ENCODE measurements around the gene BCAS3. TPM values are rescaled to one million over a fixed set of nuclear protein-coding genes. Genes with fewer than 3 reads are reported as not detected.
"Not testable (repeated sequence)": the region's sequence is repeated elsewhere in the genome, so short reads cannot be mapped to it uniquely, and the experiment has no call there.

Gene BCAS3
- total RNA-seq, 1 donor from 2014 or later, result 20.8 TPM

DNA sequence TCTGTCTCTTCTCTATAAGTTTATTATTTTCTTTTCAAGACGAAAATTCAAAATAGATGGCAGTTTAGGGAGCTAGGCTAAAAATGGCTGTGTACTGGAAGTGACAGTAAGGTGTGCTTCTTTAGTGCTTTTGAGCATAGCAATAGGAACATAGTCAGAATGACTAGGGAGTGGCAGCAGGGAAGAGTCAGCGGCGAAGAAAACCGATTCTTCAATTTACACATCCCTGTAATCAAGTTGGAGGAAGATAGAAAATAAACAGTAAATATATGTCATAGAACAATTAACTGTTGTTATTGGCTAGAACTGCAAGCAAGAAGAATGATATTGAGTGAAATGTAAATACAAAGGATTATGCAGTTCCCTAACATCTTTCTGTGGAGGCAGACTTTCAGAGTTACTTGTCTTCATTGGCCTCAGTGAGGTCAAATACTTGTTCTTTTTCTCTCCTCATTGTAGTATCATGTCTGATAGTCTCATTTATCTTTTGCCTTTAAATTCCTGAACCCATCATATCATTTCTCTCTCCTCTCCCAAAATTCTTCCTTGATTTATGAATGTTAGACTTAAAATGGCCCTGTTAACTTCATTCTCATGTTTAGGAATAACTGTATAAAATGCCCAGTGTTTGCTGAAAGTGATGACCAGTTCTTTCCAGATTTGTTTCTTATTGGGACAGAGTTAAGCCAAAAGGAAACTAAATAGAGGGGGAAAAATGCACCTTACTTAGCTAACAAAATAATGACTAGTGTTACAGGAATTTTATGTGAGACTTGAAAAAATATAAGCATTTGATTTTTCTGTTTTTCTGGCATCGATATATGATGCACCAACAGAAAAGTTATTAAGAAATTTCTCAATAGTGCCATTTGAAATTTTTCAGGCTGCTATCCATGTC, 211.4 kb downstream of the BCAS3 start:
- no peak for ATAC-seq

DNA sequence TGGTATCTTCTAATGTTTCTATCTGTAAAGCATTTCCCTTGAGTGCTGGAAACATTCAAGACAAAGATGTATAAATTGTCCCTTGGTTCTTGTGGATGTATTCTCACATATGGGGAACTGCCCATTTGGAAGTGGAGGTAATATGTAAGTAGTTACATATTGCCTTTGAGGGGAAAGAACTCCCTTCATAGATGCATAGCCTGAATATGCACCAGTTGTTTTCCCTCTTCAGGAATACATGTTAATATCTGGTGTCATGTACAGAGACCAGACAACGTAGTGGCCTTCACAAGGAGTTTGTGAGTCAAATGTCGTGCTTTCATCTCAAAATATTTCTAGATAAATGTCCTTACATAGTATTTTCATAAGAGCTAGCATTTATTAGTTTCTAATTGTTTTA, 213.5 kb downstream of the BCAS3 start:
- ATAC-seq, result no peak

DNA sequence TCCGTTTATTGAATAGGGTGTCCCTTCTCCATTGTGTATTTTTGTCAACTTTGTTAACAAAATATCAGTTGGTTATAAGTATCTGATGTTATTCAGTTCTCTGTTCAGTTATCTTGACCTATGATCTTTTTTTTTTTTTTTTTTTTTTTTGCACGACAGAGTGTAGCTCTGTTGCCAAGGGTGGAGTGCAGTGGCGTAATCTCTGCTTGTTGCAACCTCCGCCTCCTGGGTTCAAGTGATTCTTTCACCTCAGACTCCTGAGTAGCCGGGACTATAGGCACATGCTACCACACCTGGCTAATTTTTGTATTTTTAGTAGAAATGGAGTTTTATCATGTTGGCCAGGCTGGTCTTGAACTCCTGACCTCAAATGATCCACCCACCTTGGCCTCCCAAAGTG, 215.8 kb downstream of the BCAS3 start:
- ATAC-seq, result no peak

DNA sequence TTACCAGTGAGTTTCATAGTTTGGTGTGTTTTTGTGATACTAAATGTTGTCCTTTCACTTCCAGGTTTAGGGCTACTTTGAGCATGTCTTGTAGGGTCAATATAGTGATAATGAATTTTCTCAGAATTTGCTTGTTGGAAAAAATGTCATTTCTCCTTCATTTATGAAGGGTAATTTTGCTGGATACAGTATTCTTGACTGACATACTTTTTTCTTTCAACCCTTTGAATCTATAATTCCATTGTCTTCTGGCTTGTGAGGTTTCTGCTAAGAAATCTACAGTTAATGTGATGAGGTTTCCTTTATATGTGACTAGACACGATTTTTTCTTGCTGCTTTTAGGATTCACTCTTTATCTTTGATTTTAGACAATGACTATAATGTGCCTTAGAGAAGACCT, 219.3 kb downstream of the BCAS3 start:
- ATAC-seq, result no peak

DNA sequence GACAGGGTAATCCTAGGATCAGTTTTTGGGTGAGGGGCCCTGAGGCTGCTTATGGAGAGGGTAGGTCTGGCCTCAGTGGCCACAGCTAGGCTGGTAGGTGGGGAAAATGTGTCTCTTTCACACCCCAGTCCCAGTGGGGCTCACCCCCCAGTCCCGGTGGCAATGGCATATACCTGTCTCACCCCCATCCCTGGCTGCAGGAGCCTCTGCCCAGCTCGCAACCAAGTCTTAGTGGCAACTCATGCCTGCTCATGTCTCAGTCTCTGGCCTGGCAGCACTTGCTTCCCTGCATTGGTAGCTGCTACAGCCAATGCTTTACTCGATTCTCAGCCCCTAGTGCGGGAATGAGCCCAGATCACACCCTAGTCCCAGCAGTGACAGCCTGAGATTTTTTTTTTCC, 221.5 kb downstream of the BCAS3 start:
- ATAC-seq, result peak; percentile 11

DNA sequence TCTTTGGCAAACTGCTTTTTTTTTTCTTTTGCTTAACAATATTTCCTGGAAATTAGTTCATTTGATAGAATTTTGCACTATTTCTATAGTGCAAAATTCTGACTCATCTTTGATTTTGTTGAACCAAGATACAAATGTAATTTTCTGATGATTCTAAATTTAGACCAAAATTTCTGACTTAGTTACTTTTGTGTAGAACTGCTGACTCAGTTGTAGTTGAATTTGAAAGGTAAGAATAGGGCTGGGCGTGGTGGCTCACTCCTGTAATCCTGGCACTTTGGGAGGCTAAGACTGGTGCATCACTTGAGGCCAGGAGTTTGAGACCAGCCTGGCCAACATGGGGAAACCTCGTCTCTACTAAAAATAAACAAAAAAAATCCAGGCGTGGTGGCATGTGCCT, 223.0 kb downstream of the BCAS3 start:
- ATAC-seq, result no peak

DNA sequence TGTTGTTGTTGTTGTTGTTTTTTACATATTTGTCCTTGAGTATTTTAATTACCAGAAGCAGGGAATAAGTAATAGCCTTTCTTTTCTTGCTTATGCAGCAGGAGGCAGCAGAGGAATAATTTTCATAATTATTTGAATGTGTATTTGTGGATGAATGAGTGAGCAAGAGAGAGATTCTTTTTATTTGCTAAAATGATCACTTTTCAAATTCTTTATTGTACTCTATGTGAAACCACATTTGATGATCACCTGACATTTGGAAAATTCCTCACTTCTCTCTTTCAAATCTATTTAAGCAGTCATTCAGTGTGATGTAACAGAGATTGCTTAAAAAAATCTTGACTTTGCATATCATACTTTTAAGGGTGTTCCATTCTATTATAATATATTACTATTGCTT, 223.6 kb downstream of the BCAS3 start:
- ATAC-seq, result no peak

DNA sequence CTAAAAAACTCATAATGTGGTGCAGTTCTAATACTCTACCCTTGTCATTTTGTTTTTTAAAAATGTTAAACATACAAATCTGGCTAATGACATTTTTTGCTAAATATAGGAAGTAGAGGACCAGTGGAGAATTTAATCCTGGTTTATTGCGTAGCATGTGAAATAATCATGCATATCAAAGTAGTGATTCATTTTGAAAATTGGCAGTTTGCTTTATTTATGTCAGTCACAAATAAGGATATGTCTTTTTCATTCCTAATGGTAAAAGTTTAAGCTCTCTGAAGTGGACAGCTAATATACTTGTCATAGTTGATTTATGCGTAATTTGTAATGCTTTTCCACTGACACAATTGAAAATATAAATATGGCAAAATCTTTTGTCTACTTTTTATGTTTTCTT, 224.2 kb downstream of the BCAS3 start:
- ATAC-seq, result peak; percentile 59

DNA sequence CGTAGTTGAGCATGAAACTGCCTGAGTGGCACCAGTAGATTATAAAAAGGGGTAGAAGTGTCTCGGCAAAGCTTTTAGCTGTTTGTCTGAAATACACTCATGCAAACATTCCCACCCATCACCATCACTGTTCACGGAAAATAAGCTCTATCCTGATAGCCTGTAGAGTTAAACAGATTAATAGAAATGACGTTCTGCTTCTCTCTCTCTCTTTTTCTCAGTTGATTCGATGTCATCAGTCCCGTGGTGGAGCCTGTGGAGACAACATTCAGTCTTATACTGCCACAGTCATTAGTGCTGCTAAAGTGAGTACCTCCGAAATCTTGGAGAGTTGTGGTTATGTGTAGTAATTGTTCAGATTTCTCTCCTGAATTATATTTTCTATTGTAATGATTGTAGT, 224.7 kb downstream of the BCAS3 start:
- ATAC-seq, result no peak

DNA sequence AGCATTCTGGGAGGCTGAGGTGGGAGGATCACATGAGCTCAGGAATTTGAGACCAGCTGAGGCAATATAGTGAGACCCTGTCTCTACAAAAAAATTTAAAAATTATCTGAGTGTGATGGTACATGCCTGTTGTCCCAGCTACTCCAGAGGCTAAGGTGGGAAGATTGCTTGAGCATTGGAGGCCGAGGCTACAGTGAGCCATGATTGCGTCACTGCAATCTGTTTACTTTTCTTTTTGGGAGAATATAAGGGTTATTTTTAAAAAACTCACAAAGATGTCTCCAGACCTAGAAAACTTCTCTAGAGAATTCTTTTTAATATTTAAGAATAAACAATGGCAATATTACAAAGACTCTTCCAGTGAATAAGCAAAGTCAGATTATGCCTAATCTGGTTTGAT, 226.9 kb downstream of the BCAS3 start:
- no peak for ATAC-seq

DNA sequence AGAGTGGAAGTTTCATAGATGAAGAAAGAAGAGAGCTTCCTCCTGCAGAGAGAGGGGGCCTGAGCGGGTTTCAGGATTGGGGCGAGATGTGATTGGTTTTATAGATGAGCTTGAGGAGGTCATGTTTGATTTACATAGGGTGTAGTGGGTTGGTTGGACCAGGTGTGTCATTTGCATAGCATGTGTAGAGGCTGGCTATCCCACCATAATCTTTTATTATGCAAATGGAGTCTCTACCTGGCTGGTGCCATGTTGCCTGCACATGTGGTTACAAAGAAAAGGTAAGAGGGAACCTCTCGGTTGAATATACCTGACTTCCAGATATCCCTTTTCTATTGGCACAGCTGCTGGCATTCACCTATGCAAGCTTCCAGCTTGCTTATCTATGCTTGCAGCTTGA, 228.1 kb downstream of the BCAS3 start:
- ATAC-seq, result no peak

DNA sequence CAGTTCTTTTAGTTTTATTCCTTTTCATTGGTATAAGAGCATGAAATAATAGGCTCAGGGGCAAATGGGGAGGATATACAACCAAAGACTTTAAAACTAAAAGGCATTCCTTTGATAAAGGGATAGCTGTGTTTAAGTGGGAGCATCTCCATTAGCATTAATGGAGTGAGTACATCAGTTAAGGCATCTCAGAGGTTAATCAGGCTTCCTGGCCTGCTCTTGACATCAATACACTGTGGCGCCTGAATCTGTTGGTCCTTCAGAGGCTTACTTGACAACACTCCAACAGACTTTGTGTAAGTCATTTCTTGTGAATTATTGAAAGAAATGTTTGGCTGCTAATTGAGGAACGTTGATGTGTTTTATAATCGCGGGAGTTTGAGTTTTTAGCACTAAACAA, 230.7 kb downstream of the BCAS3 start:
- ATAC-seq, result no peak

DNA sequence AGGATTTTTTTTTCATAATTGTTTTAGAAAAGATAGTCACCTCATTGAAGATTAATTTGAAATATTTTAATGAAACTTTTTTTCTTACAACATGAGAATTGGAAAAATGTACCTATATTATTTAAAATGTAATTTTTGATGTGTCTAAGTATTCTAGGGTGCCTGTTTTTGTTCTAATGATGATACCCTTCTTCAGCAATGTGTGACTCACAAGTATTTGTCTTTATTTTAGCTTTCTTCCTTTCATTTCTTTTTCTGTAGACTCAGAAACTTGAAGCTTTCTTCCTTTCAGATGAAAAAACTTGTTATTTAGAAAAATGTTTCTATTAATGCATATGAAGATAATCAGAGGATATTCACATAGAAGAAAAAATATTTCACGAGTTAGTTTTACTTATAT, 231.8 kb downstream of the BCAS3 start:
- no peak for ATAC-seq

DNA sequence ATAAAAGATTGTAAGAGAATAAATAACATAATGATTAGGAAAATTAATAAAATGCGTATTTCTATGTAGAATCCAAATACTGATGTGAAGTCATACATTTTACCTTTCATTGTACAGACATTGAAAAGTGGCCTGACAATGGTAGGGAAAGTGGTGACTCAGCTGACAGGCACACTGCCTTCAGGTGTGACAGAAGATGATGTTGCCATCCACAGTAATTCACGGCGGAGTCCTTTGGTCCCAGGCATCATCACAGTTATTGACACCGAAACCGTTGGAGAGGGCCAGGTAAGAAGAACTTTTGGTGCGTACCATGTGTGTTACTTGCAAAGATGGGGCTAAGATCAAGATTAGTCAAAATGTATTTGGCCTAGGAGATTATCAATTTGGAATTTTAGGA, 232.8 kb downstream of the BCAS3 start:
- no peak for ATAC-seq

DNA sequence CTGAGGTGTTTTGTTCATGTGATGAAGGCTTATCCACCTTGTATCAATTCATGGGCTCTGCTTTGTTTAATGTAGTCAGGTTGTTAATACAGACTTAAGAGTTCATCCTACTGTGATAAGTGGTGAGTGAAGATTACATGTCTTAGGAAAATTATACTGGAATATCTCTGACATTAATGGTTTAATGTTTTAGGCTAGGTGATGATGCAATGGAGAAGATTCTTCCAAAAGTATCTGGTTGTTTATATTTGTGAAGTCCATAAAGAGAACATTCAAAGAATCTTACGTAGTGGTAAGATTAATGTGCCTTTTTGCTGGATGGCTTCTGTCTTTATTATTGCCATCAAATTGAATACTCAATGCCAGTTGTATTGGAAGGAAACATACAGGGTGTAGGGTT, 236.4 kb downstream of the BCAS3 start:
- ATAC-seq, result no peak

DNA sequence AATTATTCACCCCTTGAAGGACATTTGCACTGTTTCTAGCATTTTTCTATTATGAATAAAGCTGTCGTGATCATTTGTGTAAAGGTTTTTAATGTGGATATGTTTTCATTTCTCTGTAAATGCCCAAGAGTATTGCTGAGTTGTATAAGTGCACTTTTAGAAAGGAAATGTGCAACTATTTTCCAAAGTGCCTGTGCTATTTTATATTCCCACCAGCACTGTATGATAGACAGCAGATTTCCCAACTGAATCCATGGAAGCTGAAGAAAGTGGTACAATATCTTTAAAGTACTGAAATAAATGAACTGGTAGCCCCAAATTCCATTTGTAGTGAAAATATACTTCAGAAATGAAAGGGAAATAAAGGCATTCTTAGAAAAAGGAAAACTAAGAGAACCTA, 238.4 kb downstream of the BCAS3 start:
- no peak for ATAC-seq

DNA sequence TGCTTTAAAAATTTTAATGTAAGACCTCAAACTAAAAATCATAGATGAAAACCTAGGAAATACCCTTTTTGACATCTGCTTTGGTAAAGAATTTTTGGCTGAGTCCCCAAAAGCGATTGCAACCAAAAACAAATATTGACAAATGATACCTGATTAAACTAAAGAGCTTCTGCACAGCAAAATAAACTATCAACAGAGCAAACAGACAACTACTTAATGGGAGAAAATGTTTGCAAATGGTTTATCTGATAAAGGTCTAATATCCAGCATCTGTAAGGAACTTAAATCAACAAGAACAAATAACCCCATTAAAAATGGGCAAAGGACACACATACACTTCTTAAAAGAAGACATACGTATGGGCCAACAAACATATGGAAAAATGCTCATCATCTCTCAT, 242.5 kb downstream of the BCAS3 start:
- no peak for ATAC-seq

DNA sequence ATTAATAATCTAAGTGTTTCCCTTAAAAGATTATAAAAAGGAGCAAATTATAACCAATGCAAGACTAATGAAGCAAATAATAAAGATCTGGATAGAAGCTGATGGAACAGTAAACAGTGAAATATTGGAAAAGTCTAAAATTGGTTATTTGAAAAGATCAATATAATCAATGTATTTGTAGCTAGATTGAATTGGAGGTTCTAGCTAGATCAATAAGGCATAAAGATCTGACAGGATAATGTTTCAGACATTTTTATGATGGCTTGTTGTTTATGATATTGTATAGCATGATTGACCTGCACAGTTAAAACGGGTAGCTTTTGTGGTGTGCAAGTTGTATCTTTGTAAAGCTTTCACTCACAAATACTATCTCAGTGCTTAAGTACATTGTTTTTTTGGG, 245.3 kb downstream of the BCAS3 start:
- no peak for ATAC-seq

DNA sequence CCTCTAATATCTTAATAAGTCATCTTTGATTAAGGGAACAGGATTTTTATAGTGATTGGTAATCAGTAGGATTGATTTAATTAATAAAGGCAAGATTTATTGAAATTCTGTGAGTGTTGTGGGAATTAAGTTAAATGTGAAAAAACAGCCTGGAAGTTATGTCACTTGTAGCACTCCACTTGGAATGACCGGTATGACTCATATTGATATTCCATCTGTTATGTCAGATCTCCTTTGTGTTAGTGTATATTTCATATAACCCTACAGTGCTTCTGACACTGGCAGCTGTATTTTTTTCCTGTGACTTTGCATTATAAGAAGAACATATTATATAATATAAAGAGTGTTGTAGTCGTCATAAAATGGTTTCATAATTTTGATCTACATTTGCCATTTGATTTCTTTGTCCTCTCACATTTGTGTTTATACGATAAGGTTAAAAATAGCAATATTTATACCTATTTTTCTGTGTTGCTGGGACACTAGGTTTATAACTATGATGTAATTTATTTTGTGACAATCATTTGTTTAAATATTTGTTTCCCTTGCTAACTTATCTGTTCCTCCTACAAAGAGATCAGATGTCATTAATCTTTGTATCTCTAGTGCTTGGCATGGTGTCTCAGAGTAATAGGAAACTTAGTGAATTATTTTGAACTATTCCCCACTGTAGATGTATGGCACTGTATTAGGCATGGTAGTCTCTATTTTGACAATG, 249.0 kb downstream of the BCAS3 start:
- no peak for ATAC-seq

DNA sequence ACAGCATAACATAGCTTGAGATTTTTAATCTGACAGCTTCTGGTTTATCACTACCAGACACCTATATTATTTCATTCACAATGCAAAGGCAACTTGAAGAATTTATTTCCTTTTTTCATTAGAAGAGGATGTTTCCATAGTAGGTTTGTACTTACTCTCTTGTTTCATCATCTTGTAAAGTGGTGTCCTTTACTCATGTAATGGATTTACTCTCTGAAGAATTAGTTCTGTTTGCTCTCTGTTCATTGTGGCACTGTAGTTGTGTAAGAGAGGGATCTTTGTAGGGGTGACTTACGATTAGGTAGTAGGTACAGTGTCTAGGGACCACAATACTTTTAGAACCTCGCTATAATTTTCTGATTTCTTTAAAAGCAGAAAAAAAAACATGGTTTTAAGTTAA, 256.1 kb downstream of the BCAS3 start:
- no peak for ATAC-seq

DNA sequence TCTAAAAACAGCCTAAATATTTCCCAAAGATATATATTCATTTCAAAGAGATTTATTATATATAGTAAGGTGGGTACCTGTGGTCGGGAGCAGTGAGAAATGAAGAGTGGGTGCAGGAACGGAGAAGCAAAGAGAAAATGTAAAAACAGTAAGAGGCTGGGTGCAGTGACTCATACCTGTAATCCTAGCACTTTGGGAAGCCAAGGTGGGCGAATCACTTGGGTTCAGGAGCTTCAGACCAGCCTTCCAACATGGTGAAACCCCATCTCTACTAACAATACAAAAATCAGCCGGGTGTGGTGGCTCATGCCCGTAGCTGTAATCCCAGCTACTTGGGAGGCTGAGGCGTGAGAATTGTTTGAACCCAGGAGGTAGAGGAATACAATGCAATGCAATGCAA, 257.1 kb downstream of the BCAS3 start:
- no peak for ATAC-seq

DNA sequence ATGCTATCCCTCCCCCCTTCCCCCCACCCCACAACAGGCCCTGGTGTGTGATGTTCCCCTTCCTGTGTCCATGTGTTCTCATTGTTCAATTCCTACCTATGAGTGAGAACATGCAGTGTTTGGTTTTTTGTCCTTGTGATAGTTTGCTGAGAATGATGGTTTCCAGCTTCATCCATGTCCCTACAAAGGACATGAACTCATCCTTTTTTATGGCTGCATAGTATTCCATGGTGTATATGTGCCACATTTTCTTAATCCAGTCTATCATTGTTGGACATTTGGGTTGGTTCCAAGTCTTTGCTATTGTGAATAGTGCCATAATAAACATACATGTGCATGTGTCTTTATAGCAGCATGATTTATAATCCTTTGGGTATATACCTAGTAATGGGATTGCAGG, 258.3 kb downstream of the BCAS3 start:
- ATAC-seq, result not testable (repeated sequence)

DNA sequence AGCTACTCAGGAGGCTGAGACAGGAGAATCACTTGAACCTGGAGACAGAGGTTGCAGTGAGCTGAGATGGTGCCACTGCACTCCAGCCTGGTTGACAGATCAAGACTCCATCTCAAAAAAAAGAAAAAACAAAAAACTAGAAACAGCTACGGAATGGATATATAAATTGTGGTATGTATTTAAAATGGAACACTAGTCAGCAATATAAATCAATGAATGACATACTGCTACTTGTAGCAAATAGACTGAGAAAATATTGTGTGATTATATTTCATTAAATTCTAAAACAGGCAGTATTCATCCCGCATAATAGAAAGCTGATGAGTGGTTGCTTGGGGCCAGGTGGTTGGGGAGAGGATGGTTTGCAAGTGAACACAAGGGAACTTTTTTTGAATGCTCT, 261.7 kb downstream of the BCAS3 start:
- ATAC-seq, result no peak

DNA sequence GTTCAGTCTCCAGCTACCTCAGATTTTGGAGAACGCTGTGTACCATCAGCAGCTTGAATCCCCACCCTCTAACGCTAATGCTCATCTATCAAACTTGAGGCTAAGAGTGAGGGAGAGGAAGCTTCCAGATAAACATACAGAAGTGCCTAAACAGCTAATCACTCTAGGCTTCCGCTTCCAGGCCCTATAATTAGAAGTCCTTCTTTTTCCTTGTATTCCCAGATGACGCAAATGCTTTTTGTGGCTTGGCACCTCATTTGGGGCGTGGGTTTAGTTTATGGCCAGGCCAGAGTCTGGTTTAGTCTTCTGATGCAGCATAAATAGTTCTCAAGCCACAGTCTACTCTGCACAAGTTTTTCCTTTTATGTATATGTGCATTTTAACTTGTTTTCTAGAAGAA, 263.4 kb downstream of the BCAS3 start:
- ATAC-seq, result no peak

All from esophagus mucosa (tissue), 1 donor.